Upper lobe of left lung (tissue), 6 donors: ENCODE measurements around the gene RESP18. TPM values are rescaled to one million over a fixed set of nuclear protein-coding genes. Genes with fewer than 3 reads are reported as not detected.

Experiments
- ATAC-seq, 2 donors: fragments of 200-7000 bp; cut with Tn5 transposase; one replicate each; pipeline ENCODE4 v1.9.1; 2022; ENCODE audit warnings: mild to moderate bottlenecking in 2 of 2, moderate library complexity in 2 of 2; ENCODE audit not compliant: low FRiP score in 2 of 2
- DNase-seq, 2 donors: peaks; one replicate each; pipeline ENCODE4 v3.0.0-alpha.2; 2019 to 2020
- H3K27ac ChIP-seq, 4 donors: fragments of 200-600 bp; sonication (generic); one replicate each; pipeline ENCODE4 v1.5.1; 2016 to 2019
- H3K27me3 ChIP-seq, 4 donors: fragments of 200-600 bp; sonication (generic); one replicate each; pipeline ENCODE4 v1.5.1; 2017 to 2019
- H3K36me3 ChIP-seq, 4 donors: fragments of 200-600 bp; sonication (generic); one replicate each; pipeline ENCODE4 v1.5.1; 2016 to 2019
- H3K4me1 ChIP-seq, 4 donors: fragments of 200-600 bp; sonication (generic); one replicate each; pipeline ENCODE4 v1.5.1; 2018 to 2019
- H3K4me3 ChIP-seq, 4 donors: fragments of 200-600 bp; sonication (generic); one replicate each; pipeline ENCODE4 v1.5.1; 2017 to 2019; ENCODE audit warnings: mild to moderate bottlenecking in 2 of 4, moderate library complexity in 1 of 4
- H3K9me3 ChIP-seq, 4 donors: fragments of 200-600 bp; sonication (generic); one replicate each; pipeline ENCODE4 v1.5.1; 2018 to 2019
- EP300 ChIP-seq, 4 donors: sonication (generic); formaldehyde crosslinking; IDR thresholded peaks; one replicate each; pipeline ENCODE4 v1.5.1; 2017; ENCODE audit warnings: antibody characterized with exemption in 4 of 4, control low read depth in 2 of 4
- POLR2A ChIP-seq, 4 donors: fragments of 450-650 bp; IDR thresholded peaks; one replicate each; pipeline ENCODE4 v1.5.1; 2016 to 2017; ENCODE audit warnings: antibody characterized with exemption in 4 of 4, mild to moderate bottlenecking in 2 of 4
- POLR2AphosphoS5 ChIP-seq, 2 donors: sonication (generic); formaldehyde crosslinking; IDR thresholded peaks; one replicate each; pipeline ENCODE4 v1.5.1; 2017; ENCODE audit warnings: antibody characterized with exemption in 2 of 2
- WGBS, 2 donors: methylation state at CpG; one replicate each; pipeline ENCODE4 v1.1.5; 2017 to 2018; 5-methylcytosine and 5-hydroxymethylcytosine counted together
- small RNA-seq, 4 donors: library from RNA; depleted of rRNA; stranded (forward); fragments of <200 nt; gene quantifications; one replicate each; pipeline ENCODE3, GENCODE V24; 2016
- total RNA-seq, 6 donors: library from RNA; depleted of rRNA in 4 of 6; stranded (reverse); fragments of >200 nt in 4 of 6; gene quantifications; one replicate each; pipeline versions ENCODE4 v1.1.0 to v1.2.1, GENCODE V29; 2016 to 2021
- TF ChIP-seq, protein P1 (sequence below), 6 experiments: fragments of 450-650 bp in 4 of 6; fragments of 200-600 bp in 2 of 6; sonication (generic) in 2 of 6; IDR thresholded peaks; one replicate each; pipeline ENCODE4 v1.5.1; 2016 to 2019; ENCODE audit warnings: antibody characterized with exemption in 6 of 6
- donor health status: DM: no; HTN: no; CAD: no; lungs with moderate emphysema.
- donor health status: DM: no; HTN: yes; CAD: no; lungs with severe emphysema.

The RESP18 gene
- total RNA-seq, 6 donors from 2014 or later = not detected

GRCh38 chr2:219277703-219278654 is 54.6 kb downstream of the RESP18 start:
- peaks cover 8 to 26% (median 21%) of the 10 kb centered on the region in 4 donors for H3K36me3 ChIP-seq
- TF ChIP-seq POLR2AphosphoS5 (IDR thresholded peaks at IDR 0.05) (no peak), EP300 (IDR thresholded peaks at IDR 0.05) (no peak), POLR2A (IDR thresholded peaks at IDR 0.05) (no peak)
- TF ChIP-seq, protein P1, sequence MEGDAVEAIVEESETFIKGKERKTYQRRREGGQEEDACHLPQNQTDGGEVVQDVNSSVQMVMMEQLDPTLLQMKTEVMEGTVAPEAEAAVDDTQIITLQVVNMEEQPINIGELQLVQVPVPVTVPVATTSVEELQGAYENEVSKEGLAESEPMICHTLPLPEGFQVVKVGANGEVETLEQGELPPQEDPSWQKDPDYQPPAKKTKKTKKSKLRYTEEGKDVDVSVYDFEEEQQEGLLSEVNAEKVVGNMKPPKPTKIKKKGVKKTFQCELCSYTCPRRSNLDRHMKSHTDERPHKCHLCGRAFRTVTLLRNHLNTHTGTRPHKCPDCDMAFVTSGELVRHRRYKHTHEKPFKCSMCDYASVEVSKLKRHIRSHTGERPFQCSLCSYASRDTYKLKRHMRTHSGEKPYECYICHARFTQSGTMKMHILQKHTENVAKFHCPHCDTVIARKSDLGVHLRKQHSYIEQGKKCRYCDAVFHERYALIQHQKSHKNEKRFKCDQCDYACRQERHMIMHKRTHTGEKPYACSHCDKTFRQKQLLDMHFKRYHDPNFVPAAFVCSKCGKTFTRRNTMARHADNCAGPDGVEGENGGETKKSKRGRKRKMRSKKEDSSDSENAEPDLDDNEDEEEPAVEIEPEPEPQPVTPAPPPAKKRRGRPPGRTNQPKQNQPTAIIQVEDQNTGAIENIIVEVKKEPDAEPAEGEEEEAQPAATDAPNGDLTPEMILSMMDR (IDR thresholded peaks at IDR 0.05) = peak; percentile 94 to 98 (median 95)
- H3K4me1 ChIP-seq = peaks cover 22 to 29% (median 24%) of the 10 kb centered on the region in 4 donors
- peak overlapping the region; percentile 96 to 100 (median 98) for H3K27ac ChIP-seq
- peak; percentile 85 to 89 for DNase-seq
- peak overlapping the region in 2 of 4 donors; percentile 14 to 18 for H3K4me3 ChIP-seq
- WGBS, 2 donors = 28 to 35% methylated on average over 18 to 25 of the region's 25 CpGs
- ATAC-seq = peak; percentile 70 to 82
- no peaks in the 10 kb centered on the region for H3K27me3 ChIP-seq
- no peaks in the 10 kb centered on the region for H3K9me3 ChIP-seq

Small RNAs within 50 kb of the gene (small RNA-seq; reads per million reads assigned to genes)
- gene AC053503.3 (0 reads per million in 4 donors), gene MIR153-1 (0 to 0.12 (median 0.03) reads per million in 4 donors)

Other genes starting within 250 kb of the RESP18 start
- gene NHEJ1, start 171.9 kb downstream of the RESP18 start, total RNA-seq = 10 to 100 TPM in 5 of 6 donors, 1 to 10 TPM in 1; 7.9 to 26.2 (median 14.3) TPM
- gene SLC23A3, start 162.7 kb downstream of the RESP18 start, total RNA-seq = 1 to 10 TPM in 4 of 6 donors, under 1 TPM in 2; 0.33 to 6.3 (median 2.6) TPM
- 10 to 100 TPM; 42.7 to 86.8 (median 49.4) TPM for gene CNPPD1, start 155.8 kb downstream of the RESP18 start, total RNA-seq
- 100 to 1,000 TPM in 1 of 6 donors, 10 to 100 TPM in 5; 46.1 to 100 (median 60.5) TPM for gene RETREG2, start 154.5 kb downstream of the RESP18 start, total RNA-seq
- gene ZFAND2B, start 126.0 kb downstream of the RESP18 start, total RNA-seq = 10 to 100 TPM; 38.7 to 59.7 (median 43.3) TPM
- gene ABCB6, start 113.8 kb downstream of the RESP18 start, total RNA-seq = 10 to 100 TPM; 11.0 to 35.6 (median 21.9) TPM
- 10 to 100 TPM; 40.9 to 57.7 (median 49.8) TPM for gene ATG9A, start 103.1 kb downstream of the RESP18 start, total RNA-seq
- gene ANKZF1, start 102.9 kb downstream of the RESP18 start, total RNA-seq = 100 to 1,000 TPM in 2 of 6 donors, 10 to 100 TPM in 4; 26.0 to 339 (median 67.2) TPM
- gene GLB1L, start 87.3 kb downstream of the RESP18 start, total RNA-seq = 10 to 100 TPM in 3 of 6 donors, 1 to 10 TPM in 3; 4.1 to 19.5 (median 11.9) TPM
- 10 to 100 TPM; 12.6 to 28.3 (median 15.7) TPM for gene STK16, start 87.3 kb downstream of the RESP18 start, total RNA-seq
- 1 to 10 TPM in 5 of 6 donors, under 1 TPM in 1; 0.26 to 8.9 (median 3.1) TPM for gene TUBA4B, start 79.5 kb downstream of the RESP18 start, total RNA-seq
- gene TUBA4A, start 78.8 kb downstream of the RESP18 start, total RNA-seq = 10 to 100 TPM; 17.8 to 52.1 (median 40.3) TPM
- gene DNAJB2, start 53.4 kb downstream of the RESP18 start, total RNA-seq = 10 to 100 TPM; 58.6 to 86.1 (median 75.5) TPM
- gene PTPRN, start 23.3 kb downstream of the RESP18 start, total RNA-seq = 1 to 10 TPM in 2 of 6 donors, under 1 TPM in 2, not detected in 2; 0.20 to 4.4 (median 0.68) TPM
- 100 to 1,000 TPM in 1 of 6 donors, 10 to 100 TPM in 5; 31.9 to 141 (median 75.1) TPM for gene DNPEP, start 55.2 kb upstream of the RESP18 start, total RNA-seq
- gene DES, start 85.6 kb upstream of the RESP18 start, total RNA-seq = 100 to 1,000 TPM in 2 of 6 donors, 10 to 100 TPM in 4; 39.7 to 299 (median 70.8) TPM
- gene SPEG, start 102.1 kb upstream of the RESP18 start, total RNA-seq = 1 to 10 TPM; 2.3 to 8.9 (median 4.9) TPM
- gene GMPPA, start 166.1 kb upstream of the RESP18 start, total RNA-seq = 10 to 100 TPM; 20.8 to 38.5 (median 24.9) TPM
- under 1 TPM in 3 of 6 donors, not detected in 3; 0.20 to 0.34 (median 0.29) TPM for gene ASIC4, start 181.7 kb upstream of the RESP18 start, total RNA-seq
- gene CHPF, start 211.1 kb upstream of the RESP18 start, total RNA-seq = 100 to 1,000 TPM in 2 of 6 donors, 10 to 100 TPM in 4; 41.9 to 125 (median 60.2) TPM
- 10 to 100 TPM in 1 of 6 donors, 1 to 10 TPM in 5; 1.9 to 12.6 (median 4.2) TPM for gene TMEM198, start 211.3 kb upstream of the RESP18 start, total RNA-seq
- gene OBSL1, start 238.8 kb upstream of the RESP18 start, total RNA-seq = 100 to 1,000 TPM in 2 of 6 donors, 10 to 100 TPM in 4; 38.2 to 303 (median 67.4) TPM
- 1 to 10 TPM in 1 of 6 donors, under 1 TPM in 2, not detected in 3; 0.24 to 7.3 (median 0.43) TPM for gene INHA, start 239.6 kb upstream of the RESP18 start, total RNA-seq